Left ventricle myocardium superior (tissue), 1 donor: ENCODE measurements around the gene LBP. TPM values are rescaled to one million over a fixed set of nuclear protein-coding genes. Genes with fewer than 3 reads are reported as not detected.
"Not testable (repeated sequence)": the region's sequence is repeated elsewhere in the genome, so short reads cannot be mapped to it uniquely, and the experiment has no call there.

ENCODE experiments used
- ATAC-seq: fragments of 200-7000 bp; cut with Tn5 transposase; one replicate; pipeline ENCODE4 v1.9.1; 2020; ENCODE audit warnings: mild to moderate bottlenecking, moderate library complexity
- DNase-seq: peaks from one replicate; pipeline ENCODE4 v3.0.0-alpha.2; 2020
- intact Hi-C: fragments of 100-400 bp; cut with micrococcal nuclease; formaldehyde crosslinking; loops from one replicate; pipeline ENCODE4 v1.11.0; 2022
- total RNA-seq: library from RNA; stranded (reverse); fragmentation: NEBNext Ultra II Directional; extraction: Animal tissue kit (Norgen Biotek cat#: 25700); gene quantifications from one replicate; pipeline ENCODE4 v1.2.1, GENCODE V29; 2021
- donor health status: DM: no; HTN: yes; CAD: no; lungs with severe emphysema.

LBP gene
- total RNA-seq, 1 donor from 2014 or later, result 0.25 TPM

DNA sequence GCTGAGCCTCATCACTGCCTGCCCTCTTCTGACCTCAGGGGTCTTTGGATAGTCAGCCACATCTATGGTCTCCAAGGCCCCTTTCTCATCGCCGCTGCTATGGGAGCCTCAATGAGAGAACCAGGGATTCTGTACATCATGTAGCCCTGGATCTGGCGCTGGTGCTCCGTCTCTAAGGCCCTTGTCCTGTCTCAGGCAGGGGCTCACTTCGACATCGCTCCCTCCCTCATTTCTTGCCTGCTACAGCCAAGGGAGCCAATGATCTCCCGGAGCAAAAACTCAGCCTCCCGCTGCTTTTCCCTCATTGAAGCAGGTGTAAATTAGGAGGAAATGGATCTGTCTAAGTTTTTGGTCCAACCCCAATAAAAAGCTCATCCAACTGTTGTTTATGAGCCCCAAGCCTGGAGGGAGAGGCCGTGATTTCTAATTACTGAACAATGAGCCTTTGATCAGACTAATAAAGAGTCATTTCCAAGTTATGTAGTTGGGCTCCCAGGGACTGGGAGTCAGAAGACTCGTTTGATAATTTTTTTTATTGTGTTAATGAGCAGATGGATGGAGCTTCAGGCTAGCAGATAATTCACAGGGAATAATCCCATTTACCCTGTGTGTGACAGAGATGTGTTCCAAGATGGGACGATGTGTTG is 30.9 kb downstream of the LBP start:
- intact Hi-C loops, result no loop called here
- ATAC-seq, result no peak
- DNase-seq, result no peak

DNA sequence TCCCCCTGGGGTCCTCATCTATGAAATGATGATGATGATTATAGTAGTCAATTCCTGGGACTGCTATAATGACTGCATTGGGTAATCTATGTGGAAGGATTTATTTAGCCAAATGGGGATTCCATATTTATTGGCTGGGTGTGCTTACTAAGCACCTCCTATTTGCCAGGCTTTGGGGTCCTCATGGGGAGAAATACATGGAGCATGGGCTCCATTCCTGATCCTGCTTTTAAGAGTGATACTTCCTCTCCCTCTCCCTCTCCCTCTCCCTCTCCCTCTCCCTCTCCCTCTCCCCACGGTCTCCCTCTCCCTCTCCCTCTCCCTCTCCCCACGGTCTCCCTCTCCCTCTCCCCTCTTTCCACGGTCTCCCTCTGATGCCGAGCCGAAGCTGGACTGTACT is 31.6 kb downstream of the LBP start:
- intact Hi-C loops, result not testable (repeated sequence)

GRCh38 chr20:38383147-38383546 is 36.9 kb downstream of the LBP start:
- DNase-seq (no peak), ATAC-seq (no peak)
- intact Hi-C loops, result no loop called here

More for the DNA sequence above, 31.6 kb downstream of the LBP start:
- not testable (repeated sequence) for ATAC-seq, DNase-seq

- ATAC-seq (no peak), DNase-seq (no peak)
- intact Hi-C loops, result no loop called here
These were observed 39.7 kb downstream of the LBP start for GRCh38 chr20:38386004-38386403.

- intact Hi-C loops, result no loop called here
- no peak for ATAC-seq
These were observed 40.6 kb downstream of the LBP start for GRCh38 chr20:38386851-38387250.

GRCh38 chr20:38387953-38388352 is 41.7 kb downstream of the LBP start:
- ATAC-seq (no peak), DNase-seq (no peak)

More at GRCh38 chr20:38386851-38387250, 40.6 kb downstream of the LBP start:
- DNase-seq, result no peak

GRCh38 chr20:38392356-38392755 is 46.1 kb downstream of the LBP start:
- no peak for ATAC-seq
- no peak for DNase-seq
- intact Hi-C loops, result no loop called here

More at GRCh38 chr20:38387953-38388352, 41.7 kb downstream of the LBP start:
- intact Hi-C loops, result no loop called here

DNA sequence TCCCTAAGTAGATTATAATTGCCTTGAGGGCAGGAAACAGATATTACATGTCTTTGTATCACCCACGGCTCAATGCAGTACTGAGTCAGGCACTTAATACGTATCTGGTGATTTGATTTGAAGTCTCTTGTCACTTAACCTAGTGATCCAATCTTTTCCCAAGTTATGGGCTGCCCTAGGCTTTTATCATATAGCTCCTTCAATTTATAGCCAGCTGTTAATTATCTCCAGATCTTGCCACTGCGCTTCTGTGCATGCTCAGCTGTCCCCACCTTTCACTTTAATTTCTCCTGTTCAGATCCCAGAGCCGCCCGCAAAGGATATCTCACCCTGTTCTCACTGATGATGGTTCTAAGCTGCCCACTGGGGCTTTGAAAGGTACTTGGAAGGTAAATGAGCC is 47.0 kb downstream of the LBP start:
- intact Hi-C loops, result no loop called here
- DNase-seq (no peak), ATAC-seq (no peak)

DNA sequence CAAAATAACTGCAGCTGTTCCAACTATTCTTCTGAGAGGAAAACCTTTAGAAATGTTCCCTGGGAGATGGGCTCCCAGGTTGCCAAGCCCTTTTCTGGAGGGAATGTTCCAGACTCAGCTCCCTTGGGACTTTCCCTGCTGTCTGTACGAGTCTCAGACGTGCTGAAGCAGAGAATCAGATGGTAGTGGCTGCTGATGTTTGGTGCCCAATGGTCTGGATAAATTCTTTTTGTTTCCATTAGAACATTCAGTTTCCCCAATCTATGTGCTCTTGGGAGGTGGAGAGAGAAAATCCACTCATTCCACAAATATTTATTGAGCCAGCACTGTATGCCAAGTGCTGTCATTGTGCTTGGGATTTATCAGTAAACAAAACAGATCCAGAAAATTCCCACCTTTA is 48.9 kb downstream of the LBP start:
- DNase-seq (no peak), ATAC-seq (peak; percentile 35)
- intact Hi-C loops, result no loop called here

DNA sequence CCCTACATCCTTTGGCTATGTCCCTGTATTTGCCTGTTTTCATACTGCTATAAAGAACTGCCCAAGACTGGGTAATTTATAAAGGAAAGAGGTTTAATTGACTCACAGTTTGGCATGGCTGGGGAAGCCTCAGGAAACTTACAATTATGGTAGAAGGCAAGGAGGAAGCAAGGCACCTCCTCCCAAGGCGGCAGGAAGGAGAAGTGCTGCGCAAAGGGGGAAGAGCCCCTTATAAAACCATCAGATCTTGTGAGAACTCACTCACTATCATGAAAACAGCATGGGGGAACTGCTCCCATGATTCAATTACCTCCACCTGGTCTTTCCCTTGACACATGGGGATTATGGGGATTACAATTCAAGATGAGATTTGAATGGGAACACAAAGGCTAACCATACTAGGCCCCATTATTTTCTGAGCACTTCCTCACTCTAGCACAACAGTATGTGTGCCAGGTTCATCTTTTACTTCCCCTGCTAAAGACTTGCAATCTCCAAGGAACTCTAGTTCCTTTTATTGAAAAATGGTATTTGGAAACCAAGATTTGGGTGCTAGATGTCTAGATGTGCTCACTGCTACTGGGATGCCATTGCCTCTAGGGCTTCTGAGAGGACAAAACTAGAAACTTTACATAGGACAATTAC is 49.6 kb downstream of the LBP start:
- DNase-seq, ATAC-seq, intact Hi-C loops: not testable (repeated sequence)

DNA sequence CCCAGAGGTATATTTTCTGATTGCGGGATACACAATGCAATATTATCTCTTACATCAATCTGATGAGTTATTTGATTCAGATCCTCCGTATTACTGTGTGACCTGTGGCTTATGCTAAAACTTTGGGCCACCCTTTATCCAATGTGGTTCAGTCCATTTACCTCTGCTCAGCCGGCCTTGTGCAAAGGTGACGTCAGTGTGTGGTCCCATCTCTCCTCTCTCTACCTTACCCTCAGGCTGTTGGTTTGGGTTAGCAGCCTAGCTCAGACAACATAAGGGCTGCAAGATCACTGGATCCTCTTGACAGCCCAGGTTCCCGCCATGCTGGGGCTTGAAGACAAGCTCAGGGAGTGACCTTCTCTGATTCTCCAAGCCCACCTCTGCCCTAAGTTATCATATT is 55.8 kb downstream of the LBP start:
- intact Hi-C loops, result no loop called here
- DNase-seq, result no peak
- no peak for ATAC-seq

GRCh38 chr20:38402816-38403215 is 56.5 kb downstream of the LBP start:
- intact Hi-C loops, result no loop called here
- ATAC-seq (no peak), DNase-seq (no peak)

- DNase-seq, result no peak
- intact Hi-C loops, result no loop called here
- ATAC-seq, result no peak
These were observed 57.7 kb downstream of the LBP start for GRCh38 chr20:38404016-38404415.

- ATAC-seq, result no peak
- intact Hi-C loops, result no loop called here
- DNase-seq, result no peak
These were observed 58.9 kb downstream of the LBP start for GRCh38 chr20:38405132-38405531.

DNA sequence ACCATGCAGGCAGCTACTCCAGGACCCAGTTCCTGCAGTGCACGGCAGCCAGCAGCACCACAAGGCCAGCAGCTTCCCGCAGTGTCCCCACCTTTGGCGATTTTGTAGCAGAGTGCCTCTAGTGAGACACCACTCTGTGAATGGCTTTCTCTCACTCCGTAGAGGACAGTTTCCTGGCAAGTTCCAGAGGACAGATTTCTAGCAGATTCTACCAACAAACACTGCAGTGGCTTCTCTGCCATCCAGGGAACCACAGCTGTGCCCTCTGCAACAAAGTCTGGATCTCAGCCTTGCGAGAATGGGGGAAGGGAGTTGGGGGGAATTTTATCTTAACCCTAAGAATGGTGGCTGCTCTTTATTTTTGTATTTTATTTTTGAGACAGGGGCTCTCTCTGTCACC is 60.2 kb downstream of the LBP start:
- no peak for ATAC-seq
- DNase-seq, result no peak
- intact Hi-C loops, result no loop called here

GRCh38 chr20:38407321-38407720 is 61.0 kb downstream of the LBP start:
- intact Hi-C loops, result no loop called here
- DNase-seq (no peak), ATAC-seq (no peak)

DNA sequence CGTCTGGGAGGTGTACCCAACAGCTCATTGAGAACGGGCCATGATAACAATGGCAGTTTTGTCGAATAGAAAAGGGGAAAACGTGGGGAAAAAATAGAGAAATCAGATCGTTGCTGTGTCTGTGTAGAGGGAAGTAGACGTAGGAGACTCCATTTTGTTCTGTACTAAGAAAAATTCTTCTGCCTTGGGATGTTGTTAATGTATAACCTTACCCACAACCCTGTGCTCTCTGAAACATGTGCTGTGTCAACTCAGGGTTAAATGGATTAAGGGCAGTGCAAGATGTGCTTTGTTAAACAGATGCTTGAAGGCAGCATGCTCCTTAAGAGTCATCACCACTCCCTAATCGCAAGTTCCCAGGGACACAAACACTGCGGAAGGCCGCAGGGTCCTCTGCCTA is 61.5 kb downstream of the LBP start:
- intact Hi-C loops, DNase-seq, ATAC-seq: not testable (repeated sequence)

- ATAC-seq (no peak), DNase-seq (no peak)
- intact Hi-C loops, result no loop called here
These were observed 66.7 kb downstream of the LBP start for GRCh38 chr20:38412877-38413577.

GRCh38 chr20:38414769-38415450 is 68.6 kb downstream of the LBP start:
- DNase-seq (no peak), ATAC-seq (no peak)
- intact Hi-C loops, result no loop called here
